Pancreas (tissue), 10 donors: Measurements from ENCODE around the gene MRPS30. TPM values are rescaled to one million over a fixed set of nuclear protein-coding genes. Genes with fewer than 3 reads are reported as not detected.
A peak's percentile ranks its signal among the peaks of the same experiment; 100 is the strongest.
"Not testable (repeated sequence)": the region's sequence is repeated elsewhere in the genome, so short reads cannot be mapped to it uniquely, and the experiment has no call there.

Experiments
- ATAC-seq, 4 donors: fragments of 200-7000 bp; cut with Tn5 transposase; one replicate each; pipeline versions ENCODE4 v1.8.0 to v1.9.1; 2020; ENCODE audit warnings: mild to moderate bottlenecking in 4 of 4, moderate library complexity in 4 of 4
- DNase-seq, 6 donors: peaks; one replicate each; pipeline ENCODE4 v3.0.0-alpha.2; 2020
- FAIRE-seq: peaks from 2 replicates; lab custom pipeline; 2012; peaks lifted over from hg19 to GRCh38; lab: Jason Lieb, UNC
- H3K27ac ChIP-seq, 4 donors: fragments of 200-600 bp; sonication (generic); 1 replicate in 3 of 4; 2 replicates in 1 of 4; pipeline versions ENCODE4 v1.5.0 to v1.8.0; 2020
- H3K27me3 ChIP-seq, 4 donors: fragments of 200-600 bp; one replicate each; pipeline ENCODE4 v1.8.0; 2021
- H3K36me3 ChIP-seq, 3 donors: fragments of 200-600 bp; sonication (generic) in 1 of 3; one replicate each; pipeline versions ENCODE4 v1.5.0 to v1.8.0; 2020 to 2021
- H3K4me1 ChIP-seq, 3 donors: fragments of 200-600 bp; one replicate each; pipeline ENCODE4 v1.8.0; 2021
- H3K4me3 ChIP-seq, 4 donors: fragments of 200-600 bp; sonication (generic) in 2 of 4; one replicate each; pipeline versions ENCODE4 v1.5.0 to v1.8.0; 2020 to 2021
- H3K9me3 ChIP-seq, 4 donors: fragments of 200-600 bp; one replicate each; pipeline ENCODE4 v1.8.0; 2021
- WGBS, 2 donors: extraction: QIAGEN DNeasy Blood & Tissue Kit; methylation state at CpG; one replicate each; pipeline ENCODE4 v1.1.7; 2013; 5-methylcytosine and 5-hydroxymethylcytosine counted together
- intact Hi-C, 3 donors: fragments of 100-400 bp; cut with DNase I; formaldehyde crosslinking; loops; one replicate each; pipeline versions ENCODE4 v1.11.1 to v1.14.2; 2022
- polyA plus RNA-seq, 2 donors: library from polyadenylated mRNA; stranded (reverse); fragments of 200-250 nt; gene quantifications; one replicate each; pipeline ENCODE4 v1.2.3, GENCODE V29; 2013
- total RNA-seq, 6 donors: library from RNA; stranded (reverse); fragmentation: NEBNext Ultra II Directional in 4 of 6; extraction: Animal tissue kit (Norgen Biotek cat#: 25700) in 4 of 6; gene quantifications; one replicate each; pipeline versions ENCODE4 v1.2.1 to v1.2.4, GENCODE V29; 2021 to 2023
- TF ChIP-seq, protein P1 (sequence below), 4 donors: fragments of 200-600 bp; sonication (generic) in 3 of 4; IDR thresholded peaks; one replicate each; pipeline versions ENCODE4 v1.5.0 to v1.8.0; 2021; ENCODE audit warnings: antibody characterized with exemption in 4 of 4
- donor health status: healthy with polysubstance abuse.
- donor health status: DM: no; HTN: no; CAD: no; lungs with moderate emphysema.
- donor health status: DM: no; HTN: no; CAD: no.
- donor health status: control.
- donor health status: control.
- donor health status: Bipolar disorder and iron deficiency.
- donor health status: DM: yes; HTN: yes; CAD: no.
- donor health status: DM: no; HTN: no; CAD: no.
- donor health status: DM: no; HTN: no; CAD: no.
- donor health status: DM: yes; HTN: yes; CAD: no.

Gene MRPS30
- total RNA-seq, result 10 to 100 TPM; 12.5 to 24.7 (median 20.1) TPM
- polyA plus RNA-seq, result 10 to 100 TPM in 1 of 2 donors, 1 to 10 TPM in 1; 9.8 to 13.6 TPM

DNA sequence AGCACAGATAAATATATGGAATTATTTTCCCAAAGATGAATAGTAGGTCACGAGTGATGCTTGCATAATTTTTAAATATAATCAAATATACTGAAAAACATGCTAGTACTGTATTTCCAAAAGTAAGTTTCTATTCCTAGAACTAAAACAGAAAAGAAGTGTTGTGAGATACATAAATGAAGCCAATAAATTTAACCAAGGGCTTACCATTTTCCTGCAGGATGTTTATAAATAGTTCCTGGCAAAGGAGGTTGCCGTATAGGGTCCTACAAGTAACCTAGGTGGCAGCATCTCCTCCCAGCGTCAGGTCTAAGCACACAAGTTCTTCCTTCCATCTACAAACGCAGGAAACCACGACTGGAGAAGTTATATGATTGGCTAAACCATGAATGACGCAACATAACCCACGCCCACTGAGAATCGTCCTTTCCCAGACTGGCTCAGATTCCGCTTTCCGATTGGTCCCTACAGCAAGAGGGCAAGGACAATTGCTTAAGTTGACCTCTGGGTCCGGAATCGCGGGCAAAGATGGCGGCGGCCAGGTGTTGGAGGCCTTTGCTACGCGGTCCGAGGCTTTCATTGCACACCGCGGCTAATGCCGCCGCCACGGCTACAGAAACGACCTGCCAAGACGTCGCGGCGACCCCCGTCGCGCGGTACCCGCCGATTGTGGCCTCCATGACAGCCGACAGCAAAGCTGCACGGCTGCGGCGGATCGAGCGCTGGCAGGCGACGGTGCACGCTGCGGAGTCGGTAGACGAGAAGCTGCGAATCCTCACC, at the start of gene MRPS30:
MRPS30 (plus strand) TSS at position 513 of the 780 bp plus-strand sequence; CDS start at position 529, 16 bp downstream.
- WGBS, 2 donors, result 0 to 1% methylated on average over 47 of the region's 47 CpGs
- peak within 1 kb of the TSS; percentile 74 to 91 (median 82) for H3K27ac ChIP-seq
- peaks cover 0 to 15% (median 0%) of the 10 kb centered on the region in 3 donors for H3K36me3 ChIP-seq
- peak; percentile 85 to 96 (median 92) for DNase-seq
- intact Hi-C loops, result no loop called here
- H3K4me1 ChIP-seq, result peaks cover 4 to 16% (median 13%) of the 10 kb centered on the region in 3 donors
- H3K9me3 ChIP-seq, result no peaks in the 10 kb centered on the region
- peak; percentile 98 to 99 (median 99) for ATAC-seq
- peak within 1 kb of the TSS; percentile 78 to 97 (median 94) for H3K4me3 ChIP-seq
- TF ChIP-seq, protein P1, sequence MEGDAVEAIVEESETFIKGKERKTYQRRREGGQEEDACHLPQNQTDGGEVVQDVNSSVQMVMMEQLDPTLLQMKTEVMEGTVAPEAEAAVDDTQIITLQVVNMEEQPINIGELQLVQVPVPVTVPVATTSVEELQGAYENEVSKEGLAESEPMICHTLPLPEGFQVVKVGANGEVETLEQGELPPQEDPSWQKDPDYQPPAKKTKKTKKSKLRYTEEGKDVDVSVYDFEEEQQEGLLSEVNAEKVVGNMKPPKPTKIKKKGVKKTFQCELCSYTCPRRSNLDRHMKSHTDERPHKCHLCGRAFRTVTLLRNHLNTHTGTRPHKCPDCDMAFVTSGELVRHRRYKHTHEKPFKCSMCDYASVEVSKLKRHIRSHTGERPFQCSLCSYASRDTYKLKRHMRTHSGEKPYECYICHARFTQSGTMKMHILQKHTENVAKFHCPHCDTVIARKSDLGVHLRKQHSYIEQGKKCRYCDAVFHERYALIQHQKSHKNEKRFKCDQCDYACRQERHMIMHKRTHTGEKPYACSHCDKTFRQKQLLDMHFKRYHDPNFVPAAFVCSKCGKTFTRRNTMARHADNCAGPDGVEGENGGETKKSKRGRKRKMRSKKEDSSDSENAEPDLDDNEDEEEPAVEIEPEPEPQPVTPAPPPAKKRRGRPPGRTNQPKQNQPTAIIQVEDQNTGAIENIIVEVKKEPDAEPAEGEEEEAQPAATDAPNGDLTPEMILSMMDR (IDR thresholded peaks at IDR 0.05), result no peak
- FAIRE-seq, result peak; percentile 99
- no peaks in the 10 kb centered on the region for H3K27me3 ChIP-seq

DNA sequence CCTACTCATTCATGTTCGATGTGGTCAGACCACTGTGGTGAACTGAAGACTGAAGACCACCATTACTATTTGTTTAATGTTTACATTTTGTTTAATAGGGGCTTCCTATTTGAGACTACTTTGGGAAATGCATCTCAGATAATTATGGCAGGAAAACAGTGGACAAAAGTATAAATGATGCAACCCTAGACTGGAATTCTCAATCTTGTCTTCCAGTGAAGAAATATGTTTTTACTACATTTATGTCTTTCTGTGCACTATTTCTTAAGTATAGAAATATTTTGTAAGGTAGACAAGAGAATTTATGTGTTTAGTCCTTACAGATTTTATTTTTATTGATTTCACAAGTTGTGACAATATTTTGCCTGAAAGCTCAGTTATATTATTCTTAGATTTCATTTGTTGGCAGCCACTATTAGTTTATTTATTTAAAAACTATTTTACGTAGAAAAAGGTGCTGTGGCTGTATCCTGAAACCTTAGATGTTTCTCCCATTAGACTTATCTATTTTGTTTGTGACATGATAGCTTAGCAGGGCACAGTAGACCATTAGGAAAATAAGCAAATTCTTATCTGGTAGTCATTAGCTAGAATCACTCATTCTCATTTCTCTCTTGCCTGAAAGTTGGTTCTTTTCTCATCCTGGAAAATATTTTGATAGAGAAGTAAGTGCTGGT, 39.4 kb upstream of the MRPS30 start:
- intact Hi-C loops, result no loop called here
- no peak for ATAC-seq
- Histone ChIP-seq H3K4me3 (no peak overlapping the region), H3K36me3 (no peaks in the 10 kb centered on the region), H3K27ac (no peak overlapping the region), H3K27me3 (no peaks in the 10 kb centered on the region), H3K9me3 (no peaks in the 10 kb centered on the region), H3K4me1 (peaks cover 0 to 3% (median 0%) of the 10 kb centered on the region in 3 donors)
- FAIRE-seq, result no peak
- WGBS, 2 donors, result 58% methylated on average over 2 of the region's 2 CpGs
- TF ChIP-seq, protein P1 (IDR thresholded peaks at IDR 0.05), result no peak
- no peak for DNase-seq

DNA sequence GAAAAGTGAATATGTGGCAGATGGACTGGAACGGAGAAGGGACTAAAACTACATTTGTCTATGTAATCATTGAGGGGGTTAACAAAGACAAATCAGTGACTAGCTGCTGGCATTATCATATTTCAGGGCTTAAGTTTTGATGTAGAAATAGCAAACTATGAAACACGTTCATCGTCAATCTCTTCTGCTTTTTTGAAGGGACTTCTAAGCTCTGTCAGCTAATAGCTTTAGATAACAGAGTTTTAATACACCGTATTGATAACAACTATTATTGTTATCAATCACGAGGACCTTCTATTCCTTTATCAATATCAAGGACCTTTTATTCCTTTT, 38.9 kb upstream of the MRPS30 start:
- Histone ChIP-seq H3K9me3 (no peaks in the 10 kb centered on the region), H3K36me3 (no peaks in the 10 kb centered on the region), H3K4me1 (peaks cover 0 to 3% (median 0%) of the 10 kb centered on the region in 3 donors), H3K4me3 (no peak overlapping the region), H3K27ac (no peak overlapping the region), H3K27me3 (no peaks in the 10 kb centered on the region)
- FAIRE-seq (no peak), ATAC-seq (no peak), DNase-seq (no peak)
- 51 to 54% methylated on average over 5 of the region's 5 CpGs for WGBS, 2 donors
- TF ChIP-seq, protein P1 (IDR thresholded peaks at IDR 0.05), result no peak
- intact Hi-C loops, result loop anchor here in 1 of 3 donors (5.0 kb wide), 1 partner anchor 1043 kb away; no protein-coding TSS in a partner anchor

DNA sequence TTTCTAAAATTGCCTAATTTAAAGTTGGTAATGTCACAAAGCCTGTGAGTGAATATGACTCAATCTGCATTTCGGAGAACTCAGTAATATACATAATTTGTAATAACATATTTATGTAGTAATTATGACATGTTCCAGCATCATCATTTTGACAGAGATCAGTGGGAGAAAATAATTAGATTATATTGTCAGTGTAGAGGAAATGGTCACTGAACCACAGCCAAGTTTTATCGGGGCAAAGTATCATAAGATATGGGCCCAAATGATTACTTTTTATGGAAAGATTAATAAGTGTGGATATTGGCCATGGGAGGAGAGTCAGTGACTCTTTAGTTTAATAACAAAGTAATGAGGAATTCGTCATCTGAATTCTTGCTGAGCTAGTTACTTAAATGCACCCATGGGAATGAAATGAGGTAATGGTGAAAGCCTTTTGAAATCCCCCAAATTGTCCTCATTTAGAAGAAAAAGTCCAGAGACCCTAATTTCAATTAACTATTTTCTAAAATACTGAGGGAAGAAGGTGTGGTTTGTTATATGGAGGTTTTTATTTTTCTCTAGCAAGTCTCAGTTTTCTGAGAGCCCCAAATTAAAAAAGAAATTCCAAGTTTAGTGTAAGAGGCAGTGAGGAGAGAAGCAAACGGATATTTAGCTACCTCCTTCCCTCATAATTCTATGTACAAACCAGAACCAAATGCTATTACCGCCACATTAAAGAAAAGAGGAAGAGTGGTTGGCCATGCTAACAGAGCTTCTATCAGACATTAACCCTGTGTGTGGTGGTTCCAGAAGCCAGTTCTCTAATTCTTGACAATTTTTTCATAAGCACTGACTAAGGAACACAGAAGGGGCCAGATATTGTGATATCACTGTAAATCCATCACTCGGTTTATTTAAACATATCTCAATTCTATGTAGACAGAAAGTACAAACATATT, 37.7 kb upstream of the MRPS30 start:
- Histone ChIP-seq H3K4me1 (peaks cover 0 to 3% (median 0%) of the 10 kb centered on the region in 3 donors), H3K4me3 (no peak overlapping the region), H3K36me3 (no peaks in the 10 kb centered on the region), H3K27me3 (no peaks in the 10 kb centered on the region), H3K9me3 (no peaks in the 10 kb centered on the region), H3K27ac (no peak overlapping the region)
- DNase-seq (no peak), ATAC-seq (no peak), FAIRE-seq (no peak)
- TF ChIP-seq, protein P1 (IDR thresholded peaks at IDR 0.05), result no peak
- 53 to 58% methylated on average over 6 of the region's 6 CpGs for WGBS, 2 donors
- intact Hi-C loops, result loop anchor here in 1 of 3 donors (5.0 kb wide), 1 partner anchor 1044 kb away; no protein-coding TSS in a partner anchor

DNA sequence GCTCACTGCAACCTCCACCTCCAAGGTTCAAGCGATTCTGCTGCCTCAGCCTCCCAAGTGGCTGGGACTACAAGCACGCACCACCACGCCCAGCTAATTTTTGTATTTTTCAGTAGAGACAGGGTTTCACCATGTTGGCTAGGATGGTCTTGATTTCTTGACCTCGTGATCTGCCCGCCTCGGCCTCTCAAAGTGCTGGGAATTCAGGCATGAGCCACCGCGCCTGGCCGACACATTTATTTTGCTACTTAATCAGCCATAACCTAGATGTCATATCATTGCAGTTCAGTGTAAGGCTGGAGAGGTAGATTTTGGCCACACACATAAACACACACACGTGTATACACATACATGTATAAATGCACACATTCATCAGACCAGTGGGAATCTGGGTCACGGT, 36.4 kb upstream of the MRPS30 start:
- not testable (repeated sequence) for FAIRE-seq, H3K4me1 ChIP-seq, H3K9me3 ChIP-seq, ATAC-seq, DNase-seq, H3K36me3 ChIP-seq, H3K27me3 ChIP-seq, H3K4me3 ChIP-seq, H3K27ac ChIP-seq
- intact Hi-C loops, result loop anchor here in 1 of 3 donors (5.0 kb wide), 1 partner anchor 1045 kb away; no protein-coding TSS in a partner anchor
- WGBS, 2 donors, result 89 to 92% methylated on average over 11 of the region's 11 CpGs
